GM10266 (cell line): ENCODE results near the gene MICB.

Experiments
- DNase-seq: peaks from one replicate; pipeline ENCODE4 v3.0.0; 2012; ENCODE audit errors: extremely low spot score
- CTCF ChIP-seq: IDR thresholded peaks from 2 replicates; pipeline ENCODE4 v1.5.1; 2012; ENCODE audit warnings: mild to moderate bottlenecking, low read depth; ENCODE audit not compliant: control insufficient read depth, insufficient read depth; ENCODE audit errors: missing control alignments

Gene MICB

DNA sequence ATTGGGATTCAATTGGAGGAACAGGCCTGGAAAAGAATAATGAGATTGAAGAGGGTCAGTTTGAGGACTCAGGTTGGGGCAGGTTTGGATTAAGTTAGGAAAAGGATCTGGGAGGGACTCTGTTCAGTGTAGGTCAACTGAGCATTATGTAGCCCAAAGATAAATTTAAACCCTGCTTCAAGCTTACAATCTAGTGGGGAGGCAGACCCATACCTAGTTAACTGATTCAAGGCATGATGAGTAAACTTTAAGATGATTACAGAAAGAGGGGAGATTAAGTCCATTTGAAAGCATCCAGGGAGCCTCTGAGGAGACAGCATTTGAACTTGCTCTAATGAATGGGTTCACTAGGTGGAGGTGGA, 62.7 kb downstream of the MICB start:
- TF ChIP-seq CTCF = no peak
- DNase-seq = no peak
